Esophagus squamous epithelium (tissue), 4 donors: ENCODE measurements around the gene ECM1.

Experiments used
- POLR2A ChIP-seq, 4 donors: fragments of 450-650 bp; IDR thresholded peaks; one replicate each; pipeline ENCODE4 v1.6.1; 2017; ENCODE audit warnings: antibody characterized with exemption in 4 of 4, mild to moderate bottlenecking in 4 of 4, moderate library complexity in 3 of 4
- TF ChIP-seq, protein P1 (sequence below), 6 experiments: fragments of 450-650 bp in 4 of 6; fragments of 200-600 bp in 2 of 6; sonication (generic) in 2 of 6; IDR thresholded peaks; one replicate each; pipeline ENCODE4 v1.5.1; 2016 to 2019; ENCODE audit warnings: antibody characterized with exemption in 6 of 6, mild to moderate bottlenecking in 4 of 6, moderate library complexity in 4 of 6

- TF ChIP-seq, protein P1, sequence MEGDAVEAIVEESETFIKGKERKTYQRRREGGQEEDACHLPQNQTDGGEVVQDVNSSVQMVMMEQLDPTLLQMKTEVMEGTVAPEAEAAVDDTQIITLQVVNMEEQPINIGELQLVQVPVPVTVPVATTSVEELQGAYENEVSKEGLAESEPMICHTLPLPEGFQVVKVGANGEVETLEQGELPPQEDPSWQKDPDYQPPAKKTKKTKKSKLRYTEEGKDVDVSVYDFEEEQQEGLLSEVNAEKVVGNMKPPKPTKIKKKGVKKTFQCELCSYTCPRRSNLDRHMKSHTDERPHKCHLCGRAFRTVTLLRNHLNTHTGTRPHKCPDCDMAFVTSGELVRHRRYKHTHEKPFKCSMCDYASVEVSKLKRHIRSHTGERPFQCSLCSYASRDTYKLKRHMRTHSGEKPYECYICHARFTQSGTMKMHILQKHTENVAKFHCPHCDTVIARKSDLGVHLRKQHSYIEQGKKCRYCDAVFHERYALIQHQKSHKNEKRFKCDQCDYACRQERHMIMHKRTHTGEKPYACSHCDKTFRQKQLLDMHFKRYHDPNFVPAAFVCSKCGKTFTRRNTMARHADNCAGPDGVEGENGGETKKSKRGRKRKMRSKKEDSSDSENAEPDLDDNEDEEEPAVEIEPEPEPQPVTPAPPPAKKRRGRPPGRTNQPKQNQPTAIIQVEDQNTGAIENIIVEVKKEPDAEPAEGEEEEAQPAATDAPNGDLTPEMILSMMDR (IDR thresholded peaks at IDR 0.05), result no peak
- TF ChIP-seq POLR2A (IDR thresholded peaks at IDR 0.05), result no peak
Observed at GRCh38 chr1:150516616-150517015, 8.7 kb downstream of the ECM1 start.
